CD4-positive, alpha-beta T cell treated with Interleukin-15 for 4 hours (primary cell): ENCODE results near the gene IFNA1.
"Not testable (repeated sequence)": the region's sequence is repeated elsewhere in the genome, so short reads cannot be mapped to it uniquely, and the experiment has no call there.

Source experiments
- DNase-seq: peaks from one replicate; pipeline ENCODE4 v3.0.0-alpha.2; 2020; ENCODE audit warnings: low spot score

Gene IFNA1

GRCh38 chr9:21440139-21440538 lies at the start of gene IFNA1:
IFNA1 (plus strand) TSS chr9:21440439; CDS start chr9:21440508, 69 bp downstream.
- no peak for DNase-seq

- DNase-seq, result no peak
Measured at GRCh38 chr9:21392270-21392669, 48.0 kb upstream of the IFNA1 start.

DNA sequence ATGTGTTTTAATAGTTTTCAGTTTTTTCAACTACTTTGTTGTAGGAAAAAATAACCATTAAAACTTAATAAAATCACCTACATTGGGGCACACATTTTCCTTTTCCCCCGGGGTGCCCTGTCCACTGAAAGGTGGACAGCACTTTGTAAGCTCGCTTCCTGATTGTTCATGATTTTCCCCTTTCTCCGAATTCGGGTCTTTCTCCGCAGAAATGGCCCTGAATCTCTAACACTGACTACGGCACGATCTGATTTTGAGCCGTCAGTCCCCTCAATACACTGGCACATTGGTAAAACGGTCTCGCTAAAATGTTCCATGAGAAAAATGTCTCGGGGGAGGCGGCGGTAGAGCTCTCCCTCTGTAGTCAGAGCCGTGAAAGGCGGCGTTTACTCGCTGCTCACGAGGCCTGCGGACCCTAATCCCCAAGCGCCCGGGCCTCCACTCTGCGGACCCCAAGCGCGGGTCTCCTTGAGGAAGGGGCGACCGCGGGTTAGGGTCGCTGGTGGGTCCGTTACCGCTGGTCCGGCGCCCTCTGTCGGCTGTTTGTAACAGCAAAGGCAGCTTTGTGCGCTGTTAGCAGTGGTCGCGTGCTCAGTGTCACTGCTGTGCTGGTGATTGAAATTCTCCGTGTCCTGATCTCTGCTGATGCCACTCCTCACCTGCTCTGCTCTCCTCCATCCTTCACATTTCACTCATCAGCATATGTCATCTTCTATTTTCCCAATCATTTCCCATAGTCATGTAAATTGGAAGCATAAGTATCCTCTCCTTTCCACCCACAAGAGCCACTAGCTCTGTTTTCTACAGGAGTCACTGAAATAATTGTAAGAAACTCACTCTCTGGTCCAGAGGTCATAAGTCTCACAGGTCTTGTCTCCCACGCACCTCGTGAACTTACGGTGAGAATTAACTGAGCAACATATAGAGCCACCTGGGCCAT lies 44.2 kb upstream of the IFNA1 start:
- DNase-seq, result peak; percentile 55

- no peak for DNase-seq
Measured at GRCh38 chr9:21398955-21399489, 41.2 kb upstream of the IFNA1 start.

DNA sequence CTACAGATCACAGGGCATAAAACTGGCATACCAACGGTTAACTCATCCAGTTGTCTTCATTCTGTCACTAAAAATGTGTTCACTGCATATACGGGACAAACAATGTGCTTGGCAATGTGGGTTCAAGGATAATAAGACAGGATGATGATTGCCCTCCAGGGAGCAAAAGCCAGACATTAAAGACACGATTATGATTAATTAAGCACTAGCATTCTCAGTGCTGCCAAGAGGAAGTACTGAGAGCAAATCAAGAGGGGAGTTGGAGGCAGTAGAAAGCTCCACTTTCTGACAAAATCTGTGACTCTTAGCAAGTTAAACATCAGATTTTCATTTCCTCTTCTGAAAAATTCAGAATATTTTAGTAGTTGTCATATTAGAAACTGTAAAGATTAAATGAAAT lies 40.3 kb upstream of the IFNA1 start:
- DNase-seq, result no peak

DNA sequence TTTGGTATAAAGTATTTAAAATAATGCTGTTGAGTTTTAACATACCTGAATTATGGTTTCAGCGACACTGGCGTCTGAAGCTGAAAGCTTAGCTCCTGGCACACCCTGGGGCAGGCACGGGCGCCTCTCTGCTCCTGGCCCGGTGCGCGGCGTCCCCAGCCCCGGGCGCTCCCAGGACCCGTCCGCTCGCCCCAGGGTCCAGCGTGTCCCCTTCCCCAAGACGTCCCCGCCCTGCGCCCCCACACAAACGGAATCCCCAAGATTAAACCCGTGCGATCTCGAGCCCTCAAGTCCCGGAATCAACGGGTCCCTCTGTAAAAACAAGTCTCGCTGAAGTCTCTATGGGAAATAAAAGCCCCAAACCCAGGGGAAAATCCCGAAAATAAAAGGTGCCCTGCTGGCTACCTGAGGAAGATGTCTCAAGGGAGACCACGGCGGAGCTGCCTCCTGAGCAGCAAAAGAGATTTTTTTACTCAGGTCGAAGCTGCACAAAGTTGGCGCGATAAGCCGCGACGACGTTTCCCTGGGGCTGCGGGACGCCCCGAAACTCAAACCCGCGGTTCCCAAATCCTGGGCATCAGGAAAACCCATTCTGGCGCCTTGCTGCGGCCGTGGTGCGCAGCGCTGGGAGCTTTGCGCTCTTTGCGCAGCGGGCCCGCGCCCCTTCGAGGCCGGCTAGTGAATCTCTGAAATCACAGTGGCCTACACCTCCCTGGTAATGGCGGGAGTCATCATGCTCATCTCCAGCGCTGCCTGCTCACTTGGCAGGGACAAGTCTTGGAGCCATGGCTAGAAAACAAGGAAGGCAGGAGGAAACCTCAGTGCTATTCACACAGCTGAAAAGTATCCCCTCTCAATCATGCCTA lies 37.6 kb upstream of the IFNA1 start:
- DNase-seq, result no peak

- DNase-seq, result no peak
Measured at GRCh38 chr9:21404146-21404545, 36.1 kb upstream of the IFNA1 start.

- no peak for DNase-seq
Measured at GRCh38 chr9:21408817-21409216, 31.4 kb upstream of the IFNA1 start, which contains the start of gene IFNA8. IFNA8 (plus strand) TSS chr9:21409117; CDS start chr9:21409177, 60 bp downstream.

GRCh38 chr9:21412107-21412506 lies 28.1 kb upstream of the IFNA1 start:
- DNase-seq, result no peak

- DNase-seq, result no peak
Measured at GRCh38 chr9:21413151-21413550, 27.1 kb upstream of the IFNA1 start.

GRCh38 chr9:21413624-21414023 lies 26.6 kb upstream of the IFNA1 start:
- DNase-seq, result no peak

GRCh38 chr9:21414220-21414940 lies 25.9 kb upstream of the IFNA1 start:
- no peak for DNase-seq

DNA sequence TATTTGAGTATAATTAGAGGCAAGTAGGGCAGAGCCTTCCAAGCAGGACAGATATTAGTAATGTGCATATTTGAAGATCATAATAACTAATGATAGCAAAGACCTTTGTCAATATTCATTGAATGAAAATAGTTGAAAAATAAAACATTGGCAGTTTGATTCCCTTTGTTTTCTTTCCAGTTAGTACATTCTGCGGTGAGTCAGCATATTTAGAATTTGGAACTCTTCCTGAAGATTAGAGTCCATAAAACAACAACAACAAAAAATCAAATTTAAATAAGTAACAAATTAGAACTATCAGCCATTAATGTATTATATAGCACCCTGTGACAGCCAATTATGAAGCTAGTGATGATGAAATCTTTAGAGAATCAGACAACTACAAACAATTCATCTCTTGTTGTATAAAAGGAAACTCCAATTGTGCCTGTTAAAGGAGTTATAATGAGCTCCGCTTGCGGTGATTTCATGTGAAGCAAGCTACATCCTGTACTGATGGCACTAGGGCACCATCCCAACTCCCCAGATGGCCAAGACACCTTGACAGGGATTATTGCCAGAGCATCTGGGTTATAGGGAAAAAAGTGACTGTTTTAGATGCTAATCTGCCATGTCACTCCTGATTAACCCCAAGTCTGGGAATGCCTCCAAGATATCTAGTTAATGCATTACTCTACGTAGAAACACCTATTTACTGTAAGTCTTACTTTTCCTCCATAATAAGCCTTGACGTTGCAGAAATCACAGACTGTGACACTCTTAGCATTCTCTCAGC lies 24.6 kb upstream of the IFNA1 start:
- no peak for DNase-seq

DNA sequence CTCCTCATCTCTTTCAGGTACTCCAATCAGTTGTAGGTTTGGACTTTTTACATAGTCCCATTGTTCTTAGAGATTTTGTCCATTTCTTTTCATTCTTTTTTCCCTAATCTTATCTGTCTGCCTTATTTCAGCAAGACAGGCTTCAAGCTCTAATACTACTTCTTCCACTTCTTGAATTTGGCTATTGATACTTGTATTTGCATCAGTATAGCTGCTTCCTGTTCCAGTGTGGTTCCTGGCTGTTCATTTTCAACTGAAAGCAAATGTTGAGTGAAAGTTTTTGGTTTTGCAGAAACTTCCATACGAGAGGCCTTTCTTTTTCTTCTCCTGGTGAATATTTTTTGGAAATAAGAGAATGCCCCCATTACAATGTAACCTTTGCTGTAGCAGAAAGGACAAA lies 12.0 kb upstream of the IFNA1 start:
- no peak for DNase-seq

DNA sequence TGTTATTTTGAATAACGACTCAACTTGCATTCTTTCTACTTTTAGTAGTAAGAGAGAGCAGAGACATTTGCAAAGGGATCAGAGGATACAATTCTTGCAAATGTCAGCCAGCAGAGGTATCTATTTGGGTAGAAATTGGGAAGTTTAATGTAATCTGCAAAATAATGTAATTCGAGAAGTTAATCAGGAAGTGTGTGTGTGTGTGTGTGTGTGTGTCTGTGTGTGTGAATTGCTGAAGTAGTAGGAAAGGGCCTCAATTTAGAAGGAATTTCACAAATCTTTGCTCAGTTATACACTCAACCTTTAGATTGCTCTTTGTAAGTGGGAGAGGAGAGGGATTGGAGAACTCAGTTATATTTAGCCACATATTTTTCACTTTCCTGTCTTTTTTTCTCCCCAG lies 11.0 kb upstream of the IFNA1 start:
- DNase-seq, result no peak

- DNase-seq, result no peak
Measured at GRCh38 chr9:21432672-21433425, 7.4 kb upstream of the IFNA1 start.

DNA sequence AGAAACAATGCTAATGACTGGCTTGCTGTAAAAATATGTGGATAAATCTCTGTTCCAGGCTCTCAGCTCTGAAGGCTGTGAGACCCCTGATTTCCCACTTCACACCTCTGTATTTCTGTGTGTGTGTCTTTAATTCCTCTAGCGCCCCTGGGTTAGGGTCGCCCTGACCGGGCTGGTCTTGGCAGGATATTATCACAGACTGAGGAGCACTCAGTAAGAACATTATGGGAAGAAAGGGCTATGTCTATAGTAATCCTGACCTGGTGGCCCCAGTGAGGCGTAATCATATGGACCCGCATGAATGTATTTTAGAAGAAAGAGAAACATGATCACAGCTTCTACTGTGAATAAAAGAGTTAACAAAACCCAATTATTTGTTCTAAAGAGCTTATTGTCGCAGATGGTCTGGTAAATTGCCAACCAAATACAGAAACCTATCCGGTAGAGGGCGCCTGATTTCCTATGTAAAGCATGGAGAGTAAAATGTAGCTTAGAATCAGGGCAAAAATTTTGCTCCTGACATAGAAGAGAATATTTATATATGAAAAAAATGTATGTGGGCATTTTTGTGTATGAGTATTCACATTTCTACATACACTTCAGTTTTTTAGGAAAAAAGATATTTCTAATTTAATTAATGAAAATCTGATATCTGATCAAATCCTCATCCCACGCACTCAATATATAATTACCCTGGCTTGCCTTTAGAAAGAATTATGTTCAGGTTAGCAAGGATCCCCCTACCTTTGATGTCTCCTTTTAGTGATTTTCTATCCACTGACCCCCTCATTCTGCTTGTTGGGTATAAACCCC lies 5.8 kb upstream of the IFNA1 start:
- peak; percentile 52 for DNase-seq

GRCh38 chr9:21435015-21435383 lies 5.2 kb upstream of the IFNA1 start:
- not testable (repeated sequence) for DNase-seq

DNA sequence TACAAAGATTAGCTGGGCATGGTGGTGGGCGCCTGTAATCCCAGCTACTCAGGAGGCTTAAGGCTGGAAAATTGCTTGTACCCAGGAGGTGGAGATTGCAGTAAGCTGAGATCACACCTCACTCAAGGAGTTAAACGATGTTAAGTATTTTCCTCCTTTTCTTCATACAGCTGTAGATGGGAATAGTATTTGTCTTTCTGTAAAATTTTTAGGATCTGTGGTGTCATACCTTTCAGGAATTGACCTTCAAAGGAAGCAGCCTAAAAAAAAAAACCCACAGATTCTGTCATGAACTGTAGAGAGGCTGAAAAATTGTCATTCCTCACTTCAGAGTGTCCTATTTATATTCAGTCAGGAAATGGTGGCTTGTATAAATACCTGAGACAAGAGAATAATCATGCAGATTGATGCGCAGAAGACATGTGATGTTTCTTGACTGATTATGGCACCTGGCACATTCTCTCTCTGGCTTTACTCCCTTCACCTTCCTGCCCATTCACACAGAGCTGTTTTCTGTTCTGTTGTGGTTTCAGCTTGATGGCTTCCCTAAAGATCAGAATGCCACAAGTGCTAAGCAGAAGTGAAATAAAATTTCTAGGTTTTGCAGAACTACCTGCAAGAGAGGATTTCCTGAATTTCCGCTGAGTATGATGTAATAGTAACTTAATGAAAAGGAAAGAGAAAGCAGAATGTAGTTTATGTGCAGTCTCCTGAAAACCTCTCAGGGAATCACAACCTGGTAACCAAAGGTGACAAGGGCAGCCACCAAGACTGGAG lies 3.8 kb downstream of the IFNA1 start:
- DNase-seq, result peak; percentile 46
